IMR-90 (cell line): ENCODE data around the gene TMEM238. TPM values are rescaled to one million over a fixed set of nuclear protein-coding genes. Genes with fewer than 3 reads are reported as not detected.

Experiments
- ATAC-seq: fragments of 200-7000 bp; cut with Tn5 transposase; 2 replicates; pipeline ENCODE4 v1.9.1; 2020; ENCODE audit warnings: low read depth, mild to moderate bottlenecking, moderate library complexity
- BruUV-seq: library from RNA; stranded (reverse); fragments of 400-500 nt; replicated peaks from 2 replicates; lab custom pipeline; 2021; lab: Mats Ljungman, UMichigan
- CTCF ChIA-PET: fragments of 300-600 bp; formaldehyde crosslinking; extraction: SDS; loops from one replicate; lab custom pipeline; 2021; ENCODE audit warnings: antibody characterized with exemption; lab: Yijun Ruan, JAX
- POLR2A ChIA-PET: fragments of 300-600 bp; sonication (Branson Sonifier 250); formaldehyde crosslinking; loops from one replicate; lab custom pipeline; 2022; ENCODE audit warnings: antibody characterized with exemption; ENCODE audit not compliant: unreplicated experiment; lab: Charles Lee
- DNase-seq: peaks from one replicate; pipeline ENCODE4 v3.0.0; 2013
- H2AFZ ChIP-seq: replicated peaks from 2 replicates; pipeline ENCODE3; 2013; ENCODE audit warnings: low read length, mild to moderate bottlenecking; ENCODE audit not compliant: poor library complexity
- H2AK5ac ChIP-seq: 2 replicates; pipeline ENCODE4 v1.6.1; 2013; ENCODE audit warnings: low read depth, low read length, inconsistent platforms
- H2AK9ac ChIP-seq: replicated peaks from 2 replicates; pipeline ENCODE3; 2013; ENCODE audit warnings: mild to moderate bottlenecking, low read depth, low read length, moderate library complexity; ENCODE audit not compliant: poor library complexity
- H2BK120ac ChIP-seq: 2 replicates; pipeline ENCODE4 v1.6.1; 2013; ENCODE audit warnings: low read depth, low read length, inconsistent platforms
- H2BK15ac ChIP-seq: 3 replicates; pipeline ENCODE4 v1.6.1; 2013; ENCODE audit warnings: low read depth, low read length, inconsistent platforms
- H2BK20ac ChIP-seq: 2 replicates; pipeline ENCODE4 v1.6.1; 2013; ENCODE audit warnings: low read depth, mild to moderate bottlenecking, inconsistent platforms, low read length, moderate library complexity
- H2BK5ac ChIP-seq: 2 replicates; pipeline ENCODE4 v1.6.1; 2013; ENCODE audit warnings: mild to moderate bottlenecking, low read depth, low read length, inconsistent platforms; ENCODE audit not compliant: poor library complexity, severe bottlenecking
- H3K14ac ChIP-seq: replicated peaks from 2 replicates; pipeline ENCODE4 v1.6.1; 2013; ENCODE audit warnings: low read depth, low read length, inconsistent platforms
- H3K18ac ChIP-seq: 2 replicates; pipeline ENCODE4 v1.6.1; 2013; ENCODE audit warnings: low read depth, low read length, control low read depth
- H3K23ac ChIP-seq: 2 replicates; pipeline ENCODE4 v1.6.1; 2013; ENCODE audit warnings: low read depth, low read length, inconsistent platforms
- H3K27ac ChIP-seq: 2 replicates; pipeline ENCODE4 v1.5.1; 2013; ENCODE audit warnings: mild to moderate bottlenecking, control low read depth, low read length; ENCODE audit not compliant: insufficient read depth
- H3K27me3 ChIP-seq: 2 replicates; pipeline ENCODE4 v1.6.1; 2013; ENCODE audit warnings: low read length; ENCODE audit not compliant: control insufficient read depth, insufficient read depth
- H3K36me3 ChIP-seq: 2 replicates; pipeline ENCODE4 v1.6.1; 2013; ENCODE audit warnings: low read length, mixed read lengths; ENCODE audit not compliant: control insufficient read depth, insufficient read depth
- H3K4ac ChIP-seq: 2 replicates; pipeline ENCODE4 v1.6.1; 2013; ENCODE audit warnings: low read depth, low read length, inconsistent platforms
- H3K4me1 ChIP-seq: 2 replicates; pipeline ENCODE4 v1.6.1; 2013; ENCODE audit warnings: low read length, mixed read lengths; ENCODE audit not compliant: control insufficient read depth, insufficient read depth
- H3K4me2 ChIP-seq: 2 replicates; pipeline ENCODE4 v1.6.1; 2013; ENCODE audit warnings: low read depth, mild to moderate bottlenecking, control low read depth, low read length, moderate library complexity
- H3K4me3 ChIP-seq: 2 replicates; pipeline ENCODE4 v1.5.1; 2013; ENCODE audit warnings: low read depth, mild to moderate bottlenecking, control low read depth, low read length, moderate library complexity; ENCODE audit not compliant: insufficient read depth
- H3K56ac ChIP-seq: 2 replicates; pipeline ENCODE4 v1.6.1; 2013; ENCODE audit warnings: low read length, inconsistent platforms; ENCODE audit not compliant: insufficient read depth; ENCODE audit errors: extremely low read depth
- H3K79me1 ChIP-seq, 2 experiments: 2 replicates each; pipeline ENCODE4 v1.6.1; 2013; ENCODE audit warnings: low read length in 2 of 2, inconsistent platforms in 1 of 2, low read depth in 1 of 2
- H3K9ac ChIP-seq: 2 replicates; pipeline ENCODE4 v1.6.1; 2013; ENCODE audit warnings: low read depth, low read length, control low read depth
- H3K9me1 ChIP-seq: 2 replicates; pipeline ENCODE4 v1.6.1; 2013; ENCODE audit warnings: low read length, inconsistent platforms; ENCODE audit not compliant: insufficient read depth
- H3K9me3 ChIP-seq: 2 replicates; pipeline ENCODE4 v1.6.1; 2013; ENCODE audit warnings: low read length; ENCODE audit not compliant: control insufficient read depth, insufficient read depth
- H4K20me1 ChIP-seq: 2 replicates; pipeline ENCODE4 v1.6.1; 2013; ENCODE audit warnings: low read length, inconsistent platforms; ENCODE audit not compliant: insufficient read depth
- H4K5ac ChIP-seq: 2 replicates; pipeline ENCODE4 v1.6.1; 2013; ENCODE audit warnings: mild to moderate bottlenecking, low read depth, low read length, control low read depth
- H4K8ac ChIP-seq, 2 experiments: 2 replicates each; pipeline ENCODE4 v1.6.1; 2013; ENCODE audit warnings: low read depth in 2 of 2, low read length in 2 of 2, control low read depth in 1 of 2, inconsistent platforms in 1 of 2
- H4K91ac ChIP-seq: 2 replicates; pipeline ENCODE4 v1.6.1; 2013; ENCODE audit warnings: low read depth, low read length, inconsistent platforms; ENCODE audit not compliant: insufficient read depth
- CEBPB ChIP-seq: IDR thresholded peaks from 2 replicates; pipeline ENCODE4 v1.6.1; 2012; ENCODE audit warnings: low read depth, low read length, improper control_type of control experiment
- RCOR1 ChIP-seq: IDR thresholded peaks from 2 replicates; pipeline ENCODE4 v1.6.1; 2012; ENCODE audit warnings: mild to moderate bottlenecking, low read length, improper control_type of control experiment; ENCODE audit not compliant: insufficient replicate concordance
- SMC3 ChIP-seq: fragments of 150-350 bp; IDR thresholded peaks from 2 replicates; pipeline ENCODE4 v1.6.1; 2016; ENCODE audit warnings: low read depth, mild to moderate bottlenecking, antibody characterized with exemption, low read length, moderate library complexity
- WGBS, 2 experiments: methylation state at CpG; one replicate each; pipeline versions ENCODE4 v1.1.5 to v1.1.7; 2013; ENCODE audit warnings: missing lambda C conversion rate in 2 of 2; ENCODE audit not compliant: insufficient read length in 1 of 2; ENCODE audit errors: extremely low coverage in 2 of 2; 5-methylcytosine and 5-hydroxymethylcytosine counted together
- dilution Hi-C: fragments of 300-500 bp; cut with HindIII; formaldehyde crosslinking; loops from one replicate; pipeline ENCODE4 v1.14.3; 2018; ENCODE audit warnings: low sequenced_read_pairs; ENCODE audit not compliant: unreplicated experiment
- in situ Hi-C: fragments of 300-500 bp; cut with MboI; formaldehyde crosslinking; loops from 3 replicates; pipeline ENCODE4 v1.14.3; 2019; ENCODE audit warnings: low sequenced_read_pairs, inconsistent platforms, mixed read lengths
- intact Hi-C: fragments of 100-400 bp; cut with micrococcal nuclease; formaldehyde crosslinking; loops from 2 replicates; pipeline ENCODE4 v1.10.0; 2022
- polyA plus RNA-seq, 3 experiments: library from polyadenylated mRNA; depleted of rRNA; stranded (reverse); fragments of >200 nt; gene quantifications; 2 replicates each; pipeline ENCODE4 v1.2.3, GENCODE V29; 2012; ENCODE audit warnings: low replicate concordance in 1 of 3
- total RNA-seq: library from RNA; depleted of rRNA; stranded (reverse); fragments of >200 nt; gene quantifications from 2 replicates; pipeline ENCODE4 v1.2.3, GENCODE V29; 2012

TMEM238 gene
- total and polyA plus RNA-seq, 2 of the 4 experiments (the other 2 are of a cell fraction): not detected

GRCh38 chr19:55352549-55353145, 31.4 kb downstream of the TMEM238 start:
- ChIA-PET CTCF (no interaction called here), POLR2A (no interaction called here)
- Histone ChIP-seq H3K9ac (no peak overlapping the region), H3K9me1 (no peaks in the 10 kb centered on the region), H2BK120ac (no peak overlapping the region), H3K14ac (no peak overlapping the region), H4K20me1 (peaks cover 7% of the 10 kb centered on the region; the same call in 1 of the 2 replicates), H3K79me1 (no peaks in the 10 kb centered on the region), H3K27ac (no peak overlapping the region), H3K23ac (no peak overlapping the region), H2BK20ac (no peak overlapping the region), H2BK15ac (no peak overlapping the region), H3K4ac (no peak overlapping the region), H3K9me3 (no peaks in the 10 kb centered on the region), H4K8ac (no peak overlapping the region), H2AK5ac (no peak overlapping the region), H3K27me3 (peaks cover 43% of the 10 kb centered on the region), H2AK9ac (no peak overlapping the region), H3K4me2 (no peak overlapping the region), H3K4me3 (no peak overlapping the region), H3K36me3 (no peaks in the 10 kb centered on the region), H3K4me1 (peaks cover 5% of the 10 kb centered on the region; the same call in 1 of the 2 replicates), H2AFZ (no peak overlapping the region), H3K18ac (no peak overlapping the region), H4K5ac (no peak overlapping the region), H3K56ac (no peak overlapping the region), H2BK5ac (no peak overlapping the region), H4K91ac (no peak overlapping the region)
- TF ChIP-seq CEBPB (no peak), SMC3 (no peak), RCOR1 (no peak)
- in situ Hi-C loops: no loop called here
- intact Hi-C loops: no loop called here
- BruUV-seq: no TSS peak
- ATAC-seq (no peak), DNase-seq (no peak)
- 70% methylated on average over 19 of the region's 25 CpGs; no CpG with 5 or more reads in 1 of the 2 experiments for WGBS, 2 experiments
- dilution Hi-C loops: no loop called here
